ENCODE measurements around the gene BRSK2. TPM values are rescaled to one million over a fixed set of nuclear protein-coding genes. Genes with fewer than 3 reads are reported as not detected.

The BRSK2 gene
- total RNA-seq, 1 donor from 2014 or later, result 9.3 TPM

- H3K9me3 ChIP-seq, result no peaks in the 10 kb centered on the region
- no peak for DNase-seq (ENCODE audit: low spot score in 2 of 2)
- no peak overlapping the region for H3K4me3 ChIP-seq
- H3K36me3 ChIP-seq, result no peaks in the 10 kb centered on the region
- H3K27ac ChIP-seq, result no peak overlapping the region
- no peaks in the 10 kb centered on the region for H3K4me1 ChIP-seq
- intact Hi-C loops (cut with DNase I), result no loop called here
- TF ChIP-seq CTCF (IDR thresholded peaks at IDR 0.05), result no peak
- H3K27me3 ChIP-seq, result no peaks in the 10 kb centered on the region
Measured at GRCh38 chr11:1375955-1376258, 13.8 kb upstream of the BRSK2 start.

- no peak for TF ChIP-seq CTCF (IDR thresholded peaks at IDR 0.05)
- Histone ChIP-seq H3K36me3 (no peaks in the 10 kb centered on the region), H3K9me3 (no peaks in the 10 kb centered on the region), H3K27ac (no peak overlapping the region), H3K4me1 (no peaks in the 10 kb centered on the region), H3K4me3 (no peak overlapping the region), H3K27me3 (no peaks in the 10 kb centered on the region)
- intact Hi-C loops (cut with DNase I), result no loop called here
- no peak for DNase-seq (ENCODE audit: low spot score in 2 of 2)
Measured at GRCh38 chr11:1377231-1377780, 12.4 kb upstream of the BRSK2 start.

- H3K9me3 ChIP-seq, result no peaks in the 10 kb centered on the region
- DNase-seq (ENCODE audit: low spot score in 2 of 2), result no peak
- H3K36me3 ChIP-seq, result no peaks in the 10 kb centered on the region
- no peak for TF ChIP-seq CTCF (IDR thresholded peaks at IDR 0.05)
- intact Hi-C loops (cut with DNase I), result no loop called here
- no peak overlapping the region for H3K27ac ChIP-seq
- no peaks in the 10 kb centered on the region for H3K27me3 ChIP-seq
- H3K4me1 ChIP-seq, result peaks cover 0 to 2% of the 10 kb centered on the region in 2 donors
- no peak overlapping the region for H3K4me3 ChIP-seq
Measured at GRCh38 chr11:1381793-1382425, 7.8 kb upstream of the BRSK2 start.

GRCh38 chr11:1382429-1382828 is 7.3 kb upstream of the BRSK2 start:
- DNase-seq (ENCODE audit: low spot score in 2 of 2), result no peak
- intact Hi-C loops (cut with DNase I), result no loop called here
- Histone ChIP-seq H3K27me3 (no peaks in the 10 kb centered on the region), H3K4me3 (peak overlapping the region; percentile 55 to 70), H3K4me1 (peaks cover 0 to 2% of the 10 kb centered on the region in 2 donors), H3K27ac (no peak overlapping the region), H3K9me3 (no peaks in the 10 kb centered on the region), H3K36me3 (no peaks in the 10 kb centered on the region)
- TF ChIP-seq CTCF (IDR thresholded peaks at IDR 0.05), result no peak

- H3K36me3 ChIP-seq, result no peaks in the 10 kb centered on the region
- intact Hi-C loops (cut with DNase I), result no loop called here
- no peaks in the 10 kb centered on the region for H3K9me3 ChIP-seq
- H3K27ac ChIP-seq, result peak overlapping the region; percentile 32 to 49
- peaks cover 0 to 2% of the 10 kb centered on the region in 2 donors for H3K4me1 ChIP-seq
- peak overlapping the region; percentile 55 to 70 for H3K4me3 ChIP-seq
- TF ChIP-seq CTCF (IDR thresholded peaks at IDR 0.05), result no peak
- H3K27me3 ChIP-seq, result no peaks in the 10 kb centered on the region
- peak; percentile 68 to 90 for DNase-seq (ENCODE audit: low spot score in 2 of 2)
Measured at GRCh38 chr11:1382831-1383607, 6.7 kb upstream of the BRSK2 start.

All from ascending aorta (tissue), 2 donors.